DOHH2 (cell line): ENCODE measurements around the gene PPHLN1.

Experiments used
- H3F3A ChIP-seq: fragments of 200-600 bp; sonication (generic), shearing (Covaris generic); 2 replicates; pipeline ENCODE4 v1.6.0; 2016; ENCODE audit warnings: antibody characterized with exemption, mild to moderate bottlenecking; ENCODE audit not compliant: control insufficient read depth, insufficient read depth
- H3K27ac ChIP-seq: fragments of 200-600 bp; sonication (generic); 2 replicates; pipeline ENCODE4 v1.5.1; 2014; ENCODE audit warnings: low read depth, mild to moderate bottlenecking, low read length, moderate library complexity
- H3K27me3 ChIP-seq: fragments of 200-600 bp; sonication (generic); 2 replicates; pipeline ENCODE4 v1.6.1; 2014; ENCODE audit warnings: mild to moderate bottlenecking, low read length, mixed read lengths; ENCODE audit not compliant: control insufficient read depth
- H3K36me3 ChIP-seq: fragments of 200-600 bp; sonication (generic); 2 replicates; pipeline ENCODE4 v1.6.1; 2014; ENCODE audit warnings: mild to moderate bottlenecking, low read length, moderate library complexity, mixed read lengths; ENCODE audit not compliant: control insufficient read depth
- H3K4me1 ChIP-seq: fragments of 200-600 bp; sonication (generic); 2 replicates; pipeline ENCODE4 v1.6.1; 2014; ENCODE audit warnings: mild to moderate bottlenecking, low read length, mixed read lengths; ENCODE audit not compliant: control insufficient read depth
- H3K4me2 ChIP-seq: fragments of 200-600 bp; sonication (generic); 2 replicates; pipeline ENCODE4 v1.6.0; 2014; ENCODE audit warnings: mild to moderate bottlenecking, low read length, moderate library complexity
- H3K4me3 ChIP-seq: fragments of 200-600 bp; sonication (generic); 2 replicates; pipeline ENCODE4 v1.5.1; 2014; ENCODE audit warnings: mild to moderate bottlenecking, low read length, mixed read lengths
- H3K79me2 ChIP-seq: fragments of 200-600 bp; sonication (generic); 2 replicates; pipeline ENCODE4 v1.6.1; 2014; ENCODE audit warnings: mild to moderate bottlenecking, low read length, mixed read lengths; ENCODE audit not compliant: control insufficient read depth
- H3K9me2 ChIP-seq: fragments of 200-600 bp; sonication (generic); replicated peaks from 2 replicates; pipeline ENCODE4 v1.6.1; 2014; ENCODE audit warnings: mild to moderate bottlenecking, low read length, mixed read lengths; ENCODE audit not compliant: control insufficient read depth
- H3K9me3 ChIP-seq: fragments of 200-600 bp; sonication (generic); 2 replicates; pipeline ENCODE4 v1.6.1; 2014; ENCODE audit warnings: antibody characterized with exemption, low read length, mixed read lengths; ENCODE audit not compliant: control insufficient read depth, insufficient read depth
- H4K20me1 ChIP-seq: fragments of 200-600 bp; sonication (generic); 2 replicates; pipeline ENCODE4 v1.6.0; 2014; ENCODE audit warnings: low read depth, mild to moderate bottlenecking, antibody characterized with exemption, low read length, moderate library complexity; ENCODE audit not compliant: control insufficient read depth, insufficient read depth
- CTCF ChIP-seq: fragments of 200-600 bp; sonication (generic); IDR thresholded peaks from one replicate; pipeline ENCODE4 v1.5.1; 2014; ENCODE audit warnings: antibody characterized with exemption, mild to moderate bottlenecking, low read depth, low read length; ENCODE audit not compliant: poor library complexity, severe bottlenecking
- EZH2phosphoT487 ChIP-seq: fragments of 200-600 bp; sonication (generic); IDR thresholded peaks from 2 replicates; pipeline ENCODE4 v1.6.1; 2017; ENCODE audit warnings: borderline replicate concordance, mild to moderate bottlenecking, antibody characterized with exemption, low read length, moderate library complexity, mixed read lengths

Gene PPHLN1

GRCh38 chr12:42308390-42308789 lies 17.6 kb upstream of the PPHLN1 start:
- Histone ChIP-seq H3K79me2 (no peaks in the 10 kb centered on the region), H3K27me3 (no peaks in the 10 kb centered on the region), H3K9me3 (no peaks in the 10 kb centered on the region), H3K27ac (no peak overlapping the region), H3F3A (no peaks in the 10 kb centered on the region), H3K4me1 (no peaks in the 10 kb centered on the region), H3K4me3 (no peak overlapping the region), H3K4me2 (no peak overlapping the region), H4K20me1 (no peaks in the 10 kb centered on the region), H3K36me3 (peaks cover 6% of the 10 kb centered on the region), H3K9me2 (no peaks in the 10 kb centered on the region)
- TF ChIP-seq CTCF, result no peak
- TF ChIP-seq EZH2phosphoT487, result no peak

- Histone ChIP-seq H3K27ac (no peak overlapping the region), H3F3A (no peaks in the 10 kb centered on the region), H3K4me2 (no peak overlapping the region), H3K4me1 (no peaks in the 10 kb centered on the region), H3K9me2 (no peaks in the 10 kb centered on the region), H3K27me3 (no peaks in the 10 kb centered on the region), H3K79me2 (no peaks in the 10 kb centered on the region), H4K20me1 (no peaks in the 10 kb centered on the region), H3K9me3 (no peaks in the 10 kb centered on the region), H3K36me3 (peaks cover 15% of the 10 kb centered on the region), H3K4me3 (no peak overlapping the region)
- no peak for TF ChIP-seq CTCF
- TF ChIP-seq EZH2phosphoT487, result no peak
Observed at GRCh38 chr12:42309996-42310395, 16.0 kb upstream of the PPHLN1 start.

- H3K9me2 ChIP-seq, result no peaks in the 10 kb centered on the region
- H3K4me2 ChIP-seq, result no peak overlapping the region
- H4K20me1 ChIP-seq, result no peaks in the 10 kb centered on the region
- no peaks in the 10 kb centered on the region for H3K9me3 ChIP-seq
- H3K27ac ChIP-seq, result no peak overlapping the region
- H3K4me1 ChIP-seq, result no peaks in the 10 kb centered on the region
- H3K4me3 ChIP-seq, result no peak overlapping the region
- no peaks in the 10 kb centered on the region for H3K79me2 ChIP-seq
- no peaks in the 10 kb centered on the region for H3F3A ChIP-seq
- H3K27me3 ChIP-seq, result no peaks in the 10 kb centered on the region
- TF ChIP-seq CTCF (no peak), EZH2phosphoT487 (no peak)
- H3K36me3 ChIP-seq, result peaks cover 17% of the 10 kb centered on the region
Observed at GRCh38 chr12:42315108-42315507, 10.9 kb upstream of the PPHLN1 start.

- Histone ChIP-seq H3K36me3 (peaks cover 19% of the 10 kb centered on the region), H3K4me2 (no peak overlapping the region), H3F3A (no peaks in the 10 kb centered on the region), H4K20me1 (no peaks in the 10 kb centered on the region), H3K79me2 (peaks cover 16% of the 10 kb centered on the region), H3K27ac (no peak overlapping the region), H3K9me3 (no peaks in the 10 kb centered on the region), H3K4me1 (peaks cover 6% of the 10 kb centered on the region), H3K9me2 (no peaks in the 10 kb centered on the region), H3K4me3 (no peak overlapping the region), H3K27me3 (no peaks in the 10 kb centered on the region)
- TF ChIP-seq EZH2phosphoT487 (no peak), CTCF (no peak)
Observed at GRCh38 chr12:42320796-42321195, 5.2 kb upstream of the PPHLN1 start.
